ENCODE data around the gene CRCP. TPM values are rescaled to one million over a fixed set of nuclear protein-coding genes. Genes with fewer than 3 reads are reported as not detected.

CRCP gene
- total RNA-seq, 1 donor from 2014 or later: 19.2 TPM

- no peak overlapping the region for H3K4me3 Mint-ChIP-seq (ENCODE audit: unreplicated experiment)
- H3K4me1 Mint-ChIP-seq (ENCODE audit: unreplicated experiment): no peaks in the 10 kb centered on the region
- no peaks in the 10 kb centered on the region for H3K9me3 Mint-ChIP-seq (ENCODE audit: unreplicated experiment)
- peaks cover 3% of the 10 kb centered on the region for H3K36me3 Mint-ChIP-seq (ENCODE audit: low read depth, unreplicated experiment)
- DNase-seq (ENCODE audit: low spot score): no peak
- no peak for TF ChIP-seq CTCF (IDR thresholded peaks at IDR 0.05; ENCODE audit: unreplicated experiment)
- peaks cover 2% of the 10 kb centered on the region for H3K27me3 Mint-ChIP-seq (ENCODE audit: unreplicated experiment)
- no peak overlapping the region for H3K27ac Mint-ChIP-seq (ENCODE audit: unreplicated experiment)
Measured at GRCh38 chr7:66185680-66186187, 71.1 kb downstream of the CRCP start.

- Mint-ChIP-seq H3K27ac (ENCODE audit: unreplicated experiment) (no peak overlapping the region), H3K4me1 (ENCODE audit: unreplicated experiment) (no peaks in the 10 kb centered on the region), H3K9me3 (ENCODE audit: unreplicated experiment) (no peaks in the 10 kb centered on the region), H3K27me3 (ENCODE audit: unreplicated experiment) (no peaks in the 10 kb centered on the region), H3K36me3 (ENCODE audit: low read depth, unreplicated experiment) (peaks cover 3% of the 10 kb centered on the region), H3K4me3 (ENCODE audit: unreplicated experiment) (no peak overlapping the region)
- no peak for TF ChIP-seq CTCF (IDR thresholded peaks at IDR 0.05; ENCODE audit: unreplicated experiment)
- no peak for DNase-seq (ENCODE audit: low spot score)
Measured at GRCh38 chr7:66186991-66187390, 72.3 kb downstream of the CRCP start.

- H3K4me1 Mint-ChIP-seq (ENCODE audit: unreplicated experiment): no peaks in the 10 kb centered on the region
- H3K27me3 Mint-ChIP-seq (ENCODE audit: unreplicated experiment): no peaks in the 10 kb centered on the region
- H3K4me3 Mint-ChIP-seq (ENCODE audit: unreplicated experiment): no peak overlapping the region
- no peak for TF ChIP-seq CTCF (IDR thresholded peaks at IDR 0.05; ENCODE audit: unreplicated experiment)
- H3K27ac Mint-ChIP-seq (ENCODE audit: unreplicated experiment): no peak overlapping the region
- no peak for DNase-seq (ENCODE audit: low spot score)
- H3K36me3 Mint-ChIP-seq (ENCODE audit: low read depth, unreplicated experiment): peaks cover 7% of the 10 kb centered on the region
- H3K9me3 Mint-ChIP-seq (ENCODE audit: unreplicated experiment): no peaks in the 10 kb centered on the region
Measured at GRCh38 chr7:66187905-66188304, 73.3 kb downstream of the CRCP start.

GRCh38 chr7:66188645-66189044 is 74.0 kb downstream of the CRCP start:
- Mint-ChIP-seq H3K4me3 (ENCODE audit: unreplicated experiment) (no peak overlapping the region), H3K9me3 (ENCODE audit: unreplicated experiment) (no peaks in the 10 kb centered on the region), H3K27ac (ENCODE audit: unreplicated experiment) (no peak overlapping the region), H3K27me3 (ENCODE audit: unreplicated experiment) (no peaks in the 10 kb centered on the region), H3K4me1 (ENCODE audit: unreplicated experiment) (no peaks in the 10 kb centered on the region), H3K36me3 (ENCODE audit: low read depth, unreplicated experiment) (peaks cover 7% of the 10 kb centered on the region)
- no peak for TF ChIP-seq CTCF (IDR thresholded peaks at IDR 0.05; ENCODE audit: unreplicated experiment)
- no peak for DNase-seq (ENCODE audit: low spot score)

- peaks cover 7% of the 10 kb centered on the region for H3K36me3 Mint-ChIP-seq (ENCODE audit: low read depth, unreplicated experiment)
- H3K27ac Mint-ChIP-seq (ENCODE audit: unreplicated experiment): no peak overlapping the region
- H3K4me1 Mint-ChIP-seq (ENCODE audit: unreplicated experiment): no peaks in the 10 kb centered on the region
- no peak for DNase-seq (ENCODE audit: low spot score)
- no peaks in the 10 kb centered on the region for H3K9me3 Mint-ChIP-seq (ENCODE audit: unreplicated experiment)
- H3K27me3 Mint-ChIP-seq (ENCODE audit: unreplicated experiment): no peaks in the 10 kb centered on the region
- no peak overlapping the region for H3K4me3 Mint-ChIP-seq (ENCODE audit: unreplicated experiment)
- TF ChIP-seq CTCF (IDR thresholded peaks at IDR 0.05; ENCODE audit: unreplicated experiment): no peak
Measured at GRCh38 chr7:66189695-66190503, 75.3 kb downstream of the CRCP start.
